ENCODE data around the gene ERAP2. TPM values are rescaled to one million over a fixed set of nuclear protein-coding genes. Genes with fewer than 3 reads are reported as not detected.
"Not testable (repeated sequence)": the region's sequence is repeated elsewhere in the genome, so short reads cannot be mapped to it uniquely, and the experiment has no call there.

The ERAP2 gene
- polyA plus RNA-seq, 4 donors: 3.6 to 19.5 (median 9.7) TPM

DNA sequence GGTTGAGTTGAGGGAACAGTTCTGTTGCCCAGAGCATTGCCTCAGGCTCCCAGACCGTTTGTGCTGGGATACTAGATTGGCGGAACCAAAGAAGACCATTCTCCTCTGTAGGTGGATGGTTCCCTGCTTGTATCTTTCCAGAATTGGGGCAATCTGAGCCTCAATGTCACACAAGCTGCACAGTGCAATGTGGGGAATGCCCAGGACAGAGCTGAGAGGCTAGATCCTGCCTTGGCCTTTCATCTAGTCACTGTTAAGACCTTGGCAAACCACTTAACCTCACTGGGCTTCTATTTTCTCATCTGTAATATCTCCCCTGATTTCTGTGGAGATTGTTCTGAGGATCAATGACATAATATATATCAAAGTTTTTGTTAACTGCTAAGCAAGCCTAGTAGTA, 16.9 kb upstream of the ERAP2 start:
- DNase-seq (ENCODE audit: low read depth in 4 of 4, low spot score in 3 of 4): no peak

DNA sequence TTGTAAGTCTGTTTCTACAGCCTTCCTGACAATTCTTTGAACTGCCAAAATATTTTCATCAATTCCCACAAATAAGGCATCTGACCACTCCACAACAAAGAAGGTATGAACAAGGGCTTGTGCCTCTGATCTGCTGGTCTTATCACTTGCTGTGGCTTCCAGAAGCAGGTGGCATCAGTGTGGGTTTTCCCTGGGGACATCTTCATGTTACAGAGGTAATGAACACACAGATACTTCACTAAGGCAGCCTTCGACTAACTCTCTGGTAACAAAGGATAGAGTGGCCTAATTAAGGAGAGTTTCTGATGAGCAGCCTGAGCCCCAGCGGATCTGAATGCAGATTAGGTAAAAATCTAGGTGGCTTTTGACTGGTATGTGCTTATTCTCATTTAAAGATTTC, 15.2 kb upstream of the ERAP2 start:
- no peak for DNase-seq (ENCODE audit: low read depth in 4 of 4, low spot score in 3 of 4)

DNA sequence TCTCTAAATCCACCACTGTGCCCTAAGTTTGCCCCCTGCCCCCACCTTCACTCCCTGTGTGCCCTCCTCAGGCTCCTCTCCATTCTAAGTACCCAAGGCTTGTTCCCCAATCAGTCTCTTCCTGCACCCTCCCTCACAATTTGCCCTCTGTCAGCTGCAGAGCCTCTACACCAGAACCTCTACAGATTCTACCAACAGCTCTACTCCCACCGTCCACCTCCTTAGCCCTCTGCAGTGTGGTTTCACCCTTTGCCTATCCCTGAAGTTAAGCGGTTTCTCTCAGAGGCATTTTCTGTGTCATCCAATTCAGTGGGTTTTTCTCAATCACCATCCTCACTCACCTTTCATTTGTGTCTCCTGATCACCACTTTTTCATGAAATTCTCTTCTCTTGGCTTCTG, 13.2 kb upstream of the ERAP2 start:
- DNase-seq (ENCODE audit: low read depth in 4 of 4, low spot score in 3 of 4): no peak

DNA sequence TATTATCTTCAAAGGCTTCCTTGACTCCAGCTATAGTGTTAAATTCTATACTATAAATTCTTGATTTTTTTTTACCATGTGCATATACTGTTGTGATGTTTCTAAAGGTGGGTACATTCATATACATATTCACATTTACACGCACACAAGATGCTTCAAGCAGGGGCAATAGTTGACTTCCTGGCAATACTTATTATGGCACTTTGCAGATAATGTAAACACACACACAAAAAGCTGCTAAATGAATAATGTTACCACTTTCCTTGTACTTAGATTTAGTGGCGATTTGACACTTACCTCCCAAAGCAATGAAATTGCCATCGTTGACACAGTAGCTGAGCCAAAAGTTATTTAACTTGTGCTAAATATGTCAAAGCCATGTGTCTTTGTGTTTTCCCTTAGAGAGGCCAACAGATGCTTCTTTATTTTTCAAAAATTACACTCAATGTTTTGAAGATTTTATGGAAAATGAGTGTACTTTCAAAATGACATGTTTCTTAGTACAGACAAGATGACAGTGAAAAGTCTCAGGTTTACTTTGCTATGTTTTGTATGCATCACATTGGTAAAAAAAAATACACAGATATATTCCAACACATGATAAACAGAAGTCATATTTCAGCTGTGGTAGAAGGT, 12.2 kb upstream of the ERAP2 start:
- DNase-seq (ENCODE audit: low read depth in 4 of 4, low spot score in 3 of 4): no peak

DNA sequence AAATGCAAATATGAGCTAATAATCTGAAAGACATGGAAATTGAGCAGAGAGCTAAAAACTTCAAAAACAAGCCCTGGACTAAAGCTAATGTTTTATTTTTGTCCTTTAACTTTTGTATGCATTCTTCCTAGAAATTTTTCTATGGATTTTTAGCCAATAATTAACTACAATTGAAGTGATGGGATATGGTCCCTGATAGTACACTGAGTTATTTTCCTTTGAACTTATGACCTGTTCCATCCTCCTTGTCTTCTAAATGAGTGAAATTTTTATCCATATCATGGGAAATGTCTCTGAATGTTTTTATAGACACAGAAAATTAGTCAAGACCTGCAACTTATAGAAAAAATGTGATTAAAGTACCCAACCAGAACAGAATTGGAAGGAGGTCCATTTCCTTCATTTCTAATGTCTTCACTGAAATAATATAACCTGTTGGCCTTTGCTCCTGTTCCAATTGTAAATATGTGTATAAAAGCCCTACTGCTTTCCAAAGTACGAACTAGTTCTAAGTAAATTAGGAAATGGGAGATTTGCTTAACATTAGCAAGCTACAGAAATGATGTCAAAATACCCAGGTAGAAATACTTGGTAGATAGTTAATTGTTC, 11.3 kb upstream of the ERAP2 start:
- no peak for DNase-seq (ENCODE audit: low read depth in 4 of 4, low spot score in 3 of 4)

DNA sequence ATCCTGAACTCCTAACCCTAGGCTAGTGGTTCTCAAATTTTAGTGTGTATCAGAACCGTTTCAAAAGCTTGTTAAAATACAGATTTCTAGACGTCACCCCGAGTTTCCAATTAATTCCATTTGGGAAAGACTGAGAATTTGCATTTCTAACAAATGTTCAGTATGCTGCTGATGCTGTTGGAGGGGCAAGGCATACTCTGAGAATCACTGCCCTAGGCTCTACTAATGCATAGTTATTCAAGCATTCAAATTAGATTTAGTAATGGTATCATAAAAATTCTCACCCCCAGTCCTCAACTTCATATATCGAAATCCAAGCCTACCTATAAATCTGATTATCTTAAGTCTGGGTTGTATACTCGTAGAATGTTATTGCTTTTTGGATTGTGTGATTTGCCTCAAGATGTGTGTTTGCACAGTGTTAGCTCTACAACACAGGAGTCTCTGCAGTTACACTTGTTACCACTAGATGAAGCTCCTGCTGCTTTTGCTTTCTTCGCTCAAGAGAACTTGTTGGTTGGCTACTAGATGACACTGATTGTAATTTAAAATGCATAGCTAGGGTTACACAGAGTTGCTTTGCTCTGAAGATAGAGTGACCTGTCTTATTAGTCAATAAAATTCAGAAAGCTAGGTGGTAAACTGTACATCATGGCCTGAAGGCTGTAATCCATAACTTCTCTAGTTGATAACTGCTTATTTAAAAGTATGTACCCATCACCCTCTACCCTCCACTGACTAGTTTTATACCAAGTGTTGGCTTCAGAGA, 7.5 kb upstream of the ERAP2 start:
- peak; percentile 15 to 50 (median 33) for DNase-seq (ENCODE audit: low read depth in 4 of 4, low spot score in 3 of 4)

DNA sequence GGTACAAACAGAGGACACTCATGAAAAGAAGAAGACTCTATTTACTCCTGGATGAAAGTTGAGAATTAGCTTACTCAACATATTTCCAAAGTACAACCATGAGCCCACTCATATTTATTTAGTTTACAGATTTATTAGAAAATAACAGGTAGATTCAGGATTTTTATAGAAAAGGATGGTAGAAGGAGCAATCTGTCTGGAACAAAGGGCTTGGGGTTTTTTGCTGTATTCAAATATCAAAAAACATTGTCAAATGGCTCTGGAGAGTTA, 7.0 kb upstream of the ERAP2 start:
- DNase-seq (ENCODE audit: low read depth in 4 of 4, low spot score in 3 of 4): no peak

DNA sequence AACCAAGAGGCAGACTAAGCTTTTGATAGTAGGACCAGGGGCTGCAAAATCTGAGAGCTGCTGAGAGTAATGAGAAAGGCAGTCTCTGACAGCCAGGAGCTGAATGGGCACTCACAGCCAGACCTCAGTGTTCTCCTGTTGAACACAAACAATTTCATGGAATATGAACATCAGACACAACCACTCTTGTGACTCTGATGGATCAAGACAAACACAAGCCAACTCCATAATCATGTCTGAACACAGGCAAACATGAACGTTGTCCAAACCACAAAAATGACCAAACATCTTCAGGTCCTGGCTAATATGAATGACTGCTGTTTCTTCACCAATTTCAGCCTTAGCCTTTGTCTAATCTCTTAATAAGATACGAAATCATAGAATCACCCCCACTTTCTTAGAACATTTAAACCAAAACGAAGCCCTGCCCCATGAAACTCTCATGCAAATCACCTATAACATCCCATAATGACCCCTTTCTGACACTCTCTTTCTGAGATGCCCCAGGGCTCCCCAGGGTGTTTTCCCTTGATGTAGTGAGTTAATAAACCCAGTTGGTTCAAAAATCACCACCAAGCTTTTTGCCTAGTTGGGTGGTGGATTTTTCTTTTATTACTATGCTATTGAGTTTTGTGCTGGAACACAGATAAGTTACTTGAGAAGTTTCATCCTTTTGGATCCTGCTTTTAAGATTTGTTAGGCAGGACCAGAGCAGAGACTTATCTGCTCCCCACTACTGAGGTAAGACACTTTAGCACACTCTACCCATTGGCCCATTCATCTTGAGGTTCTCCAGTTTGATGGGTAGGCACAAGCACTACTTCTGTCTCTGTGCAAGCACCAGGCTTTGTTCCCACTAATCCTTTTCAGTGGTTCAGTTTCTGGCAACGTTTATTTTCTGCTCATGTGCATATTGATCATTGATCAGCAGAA, 5.9 kb upstream of the ERAP2 start:
- no peak for DNase-seq (ENCODE audit: low read depth in 4 of 4, low spot score in 3 of 4)

DNA sequence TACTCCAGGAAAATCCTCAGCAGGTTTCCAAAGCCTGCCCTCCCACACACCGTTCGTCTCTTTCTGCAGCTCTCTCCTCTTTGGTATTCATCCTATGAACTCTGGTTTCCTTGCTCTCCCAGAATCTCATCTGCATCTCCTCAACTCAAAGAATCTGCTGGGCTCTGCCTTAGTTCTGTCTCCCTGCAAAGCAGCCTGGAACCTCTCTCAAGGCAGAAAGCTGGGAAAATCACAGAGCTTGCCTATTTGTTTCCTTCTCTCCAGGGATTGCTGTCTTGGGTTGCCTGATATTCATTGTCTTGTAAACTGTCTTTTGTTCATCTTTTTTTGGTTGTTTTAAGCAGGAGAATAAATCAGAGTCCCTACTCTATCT, 5.3 kb upstream of the ERAP2 start:
- DNase-seq (ENCODE audit: low read depth in 4 of 4, low spot score in 3 of 4): no peak

DNA sequence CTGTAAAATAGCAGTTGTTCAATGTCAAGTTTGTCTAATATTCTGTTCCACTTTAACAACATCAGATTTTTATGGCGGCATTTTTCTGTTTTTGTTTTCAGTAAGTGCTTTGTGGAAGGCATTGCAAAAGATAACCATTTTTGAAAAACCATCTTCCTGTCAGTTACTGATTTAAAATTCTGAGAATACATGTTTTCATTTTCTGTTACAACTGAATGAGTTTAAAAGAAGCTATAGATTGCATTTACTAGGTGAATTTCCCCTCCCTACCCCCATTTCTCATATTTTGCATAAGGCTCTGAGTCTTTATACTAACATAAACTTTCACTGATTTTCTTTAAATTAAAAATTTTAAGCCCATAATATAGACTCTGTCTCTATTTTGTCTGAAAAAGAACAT, 4.6 kb upstream of the ERAP2 start:
- no peak for DNase-seq (ENCODE audit: low read depth in 4 of 4, low spot score in 3 of 4)

DNA sequence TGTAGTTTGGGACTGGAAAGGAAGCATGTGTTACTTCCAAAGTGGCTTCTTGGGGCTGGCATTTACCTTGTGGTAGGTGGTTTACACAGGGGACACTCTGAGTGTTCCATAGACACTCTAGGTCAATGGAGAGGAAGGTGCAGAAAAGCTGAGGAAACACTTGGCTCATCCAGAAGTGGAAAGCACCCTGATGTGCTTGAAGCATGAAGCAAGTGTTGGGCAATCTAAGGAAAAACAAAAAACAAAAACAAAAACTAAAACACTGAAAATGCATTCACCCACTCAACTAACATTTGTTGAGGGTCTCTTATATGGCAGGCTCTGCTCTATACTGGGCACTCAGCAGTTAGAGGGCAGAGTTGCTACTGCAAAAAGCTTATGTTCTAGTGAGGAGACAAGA, 2.9 kb upstream of the ERAP2 start:
- DNase-seq (ENCODE audit: low read depth in 4 of 4, low spot score in 3 of 4): no peak

DNA sequence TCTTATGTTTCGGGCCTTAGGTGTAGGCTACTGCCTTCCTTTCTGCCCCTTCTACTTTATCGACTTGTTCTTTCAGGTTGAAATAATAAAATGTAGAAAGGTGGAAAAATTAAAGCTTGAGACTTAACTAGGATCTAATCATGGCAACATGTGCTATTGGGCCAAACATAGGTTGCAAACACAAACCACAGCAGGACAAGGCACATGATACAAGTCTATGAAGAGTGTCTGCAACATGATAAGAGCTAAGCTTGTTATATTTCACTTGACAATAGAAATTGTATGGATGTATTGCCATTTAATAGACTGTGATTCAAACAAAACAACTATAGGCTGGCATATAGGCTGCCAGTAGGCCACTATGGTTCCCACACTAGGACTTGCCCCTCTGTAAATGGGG, 1.7 kb upstream of the ERAP2 start:
- DNase-seq (ENCODE audit: low read depth in 4 of 4, low spot score in 3 of 4): no peak

DNA sequence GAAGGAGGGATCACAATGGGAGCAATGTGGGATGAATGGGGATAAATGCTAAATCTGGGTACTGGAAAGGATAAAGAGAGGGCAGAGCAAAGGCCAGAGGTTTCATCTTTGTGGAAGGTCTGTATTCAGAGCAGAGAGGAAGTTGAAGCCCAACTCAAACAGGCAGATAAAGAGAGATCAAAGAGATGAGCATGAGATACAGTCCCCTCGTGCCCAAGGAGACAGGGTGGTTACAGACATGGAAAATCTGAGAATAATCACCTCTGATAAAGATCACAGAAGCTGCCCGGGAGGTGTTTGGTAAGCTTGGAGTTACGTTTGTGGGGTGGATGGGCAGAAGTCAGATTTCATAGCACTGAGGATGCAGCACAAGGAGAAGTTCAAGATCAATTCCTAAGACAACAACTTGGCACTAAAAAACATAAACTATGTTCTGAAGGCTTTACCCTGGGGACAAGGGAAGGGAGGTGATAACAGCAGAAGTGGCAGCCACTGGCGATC, 459 bp upstream of the ERAP2 start:
- no peak for DNase-seq (ENCODE audit: low read depth in 4 of 4, low spot score in 3 of 4)

DNA sequence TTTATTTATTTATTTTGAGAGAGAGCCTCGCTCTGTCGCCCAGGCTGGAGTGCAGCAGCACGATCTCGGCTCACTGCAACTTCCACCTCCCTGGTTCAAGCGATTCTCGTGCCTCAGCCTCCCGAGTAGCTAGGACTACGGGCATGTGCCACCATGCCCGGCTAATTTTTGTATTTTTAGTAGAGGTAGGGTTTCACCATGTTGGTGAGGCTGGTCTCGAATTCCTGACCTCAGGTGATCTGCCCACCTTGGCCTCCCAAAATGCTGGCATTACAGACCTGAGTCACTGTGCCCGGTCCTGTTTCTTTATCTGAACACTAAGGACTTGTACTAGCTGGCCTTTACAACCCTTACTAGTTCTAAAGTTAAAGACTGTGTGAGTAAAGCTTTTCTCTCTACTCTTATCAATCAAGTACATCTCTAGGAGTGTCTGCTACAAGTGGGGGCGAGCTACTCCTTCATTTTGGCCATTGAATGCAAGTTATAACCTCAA, 723 bp downstream of the ERAP2 start:
- not testable (repeated sequence) for DNase-seq (ENCODE audit: low read depth in 4 of 4, low spot score in 3 of 4)

DNA sequence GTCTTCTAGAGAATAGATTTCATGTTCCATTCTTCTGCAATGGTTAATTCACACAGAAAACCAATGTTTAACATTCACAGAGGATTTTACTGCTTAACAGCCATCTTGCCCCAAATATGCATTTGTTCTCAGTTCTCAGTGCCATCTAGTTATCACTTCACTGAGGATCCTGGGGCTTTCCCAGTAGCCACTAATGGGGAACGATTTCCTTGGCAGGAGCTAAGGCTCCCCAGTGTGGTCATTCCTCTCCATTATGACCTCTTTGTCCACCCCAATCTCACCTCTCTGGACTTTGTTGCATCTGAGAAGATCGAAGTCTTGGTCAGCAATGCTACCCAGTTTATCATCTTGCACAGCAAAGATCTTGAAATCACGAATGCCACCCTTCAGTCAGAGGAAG, 3.4 kb downstream of the ERAP2 start:
- DNase-seq (ENCODE audit: low read depth in 4 of 4, low spot score in 3 of 4): no peak

DNA sequence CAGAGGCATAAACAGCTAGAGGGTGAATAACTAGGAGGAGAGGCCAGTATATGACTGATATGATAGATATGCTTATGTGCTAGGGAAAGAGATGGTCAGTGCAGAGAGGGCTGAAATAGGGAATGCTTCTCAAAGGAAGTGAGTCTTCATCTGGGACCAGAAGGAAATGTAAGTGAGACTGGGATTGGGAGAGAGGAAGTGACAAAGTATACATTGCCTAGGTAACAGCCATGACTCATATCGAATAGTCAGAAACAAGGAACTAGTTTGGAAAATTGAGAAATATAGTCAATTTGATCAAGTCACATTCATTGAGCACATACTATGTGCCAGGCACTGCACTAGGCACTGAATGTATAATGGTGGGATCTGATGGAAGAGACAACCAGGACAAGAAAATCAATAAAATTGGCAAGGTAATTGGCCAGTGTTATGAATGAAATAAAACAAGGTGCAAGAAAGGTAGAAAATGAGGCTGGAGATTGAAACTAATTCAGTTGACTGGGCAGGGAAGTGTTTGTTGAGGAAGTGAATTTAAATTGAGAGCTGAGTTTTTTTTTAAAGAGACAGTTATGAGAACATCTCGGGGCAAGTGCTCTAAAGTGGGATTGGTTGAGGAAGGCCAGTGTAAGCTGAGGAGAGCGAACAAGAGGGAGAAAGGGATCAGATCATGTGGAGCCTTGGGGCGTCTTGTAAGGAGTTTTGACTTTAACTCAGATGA, 4.3 kb downstream of the ERAP2 start:
- DNase-seq (ENCODE audit: low read depth in 4 of 4, low spot score in 3 of 4): no peak

DNA sequence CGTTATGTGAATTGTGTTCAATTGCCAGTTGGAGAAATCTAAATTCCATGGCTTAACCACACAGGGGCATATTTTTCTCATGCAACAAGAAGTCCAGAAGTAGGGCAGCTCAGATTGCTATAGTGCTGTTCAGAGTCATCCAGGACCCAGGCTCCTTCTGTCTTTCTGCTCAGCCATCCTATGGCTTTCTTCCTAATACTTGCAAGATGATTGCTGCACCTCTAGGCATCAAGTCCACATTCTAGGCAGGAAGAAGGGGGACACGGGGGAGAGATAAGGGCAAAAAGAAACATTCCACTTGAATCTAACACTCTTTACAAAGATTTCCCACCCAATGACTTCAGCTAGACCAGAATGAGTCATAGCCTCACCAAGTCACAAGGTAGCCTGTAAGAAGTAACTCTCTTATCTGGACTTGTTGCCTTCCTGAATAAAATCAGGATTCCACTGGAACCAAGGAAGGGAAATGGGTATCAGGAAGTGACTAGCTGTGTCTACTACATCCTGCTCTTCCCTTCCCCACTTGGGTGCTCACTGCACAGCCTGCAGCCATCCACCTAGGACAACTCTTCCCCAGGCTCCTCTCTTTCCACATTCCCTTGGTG, 5.3 kb downstream of the ERAP2 start:
- DNase-seq (ENCODE audit: low read depth in 4 of 4, low spot score in 3 of 4): no peak

DNA sequence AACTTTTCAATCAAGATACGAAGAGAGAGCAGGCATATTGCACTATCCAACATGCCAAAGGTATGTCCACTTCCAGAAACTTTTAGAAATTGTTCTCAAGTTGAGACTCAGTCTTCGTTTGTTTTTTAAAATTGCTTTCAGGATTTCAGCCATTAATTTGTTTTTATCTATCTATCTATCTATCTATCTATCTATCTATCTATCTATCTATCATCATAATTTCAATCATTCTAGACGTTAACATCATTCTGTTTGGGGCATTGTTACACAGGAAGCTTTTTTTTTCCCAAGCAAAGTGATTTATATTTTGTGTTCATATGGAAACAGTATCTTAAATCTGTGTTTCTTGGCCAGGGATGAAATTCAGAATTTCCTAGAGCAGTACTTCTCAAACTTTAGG, 7.6 kb downstream of the ERAP2 start:
- no peak for DNase-seq (ENCODE audit: low read depth in 4 of 4, low spot score in 3 of 4)

DNA sequence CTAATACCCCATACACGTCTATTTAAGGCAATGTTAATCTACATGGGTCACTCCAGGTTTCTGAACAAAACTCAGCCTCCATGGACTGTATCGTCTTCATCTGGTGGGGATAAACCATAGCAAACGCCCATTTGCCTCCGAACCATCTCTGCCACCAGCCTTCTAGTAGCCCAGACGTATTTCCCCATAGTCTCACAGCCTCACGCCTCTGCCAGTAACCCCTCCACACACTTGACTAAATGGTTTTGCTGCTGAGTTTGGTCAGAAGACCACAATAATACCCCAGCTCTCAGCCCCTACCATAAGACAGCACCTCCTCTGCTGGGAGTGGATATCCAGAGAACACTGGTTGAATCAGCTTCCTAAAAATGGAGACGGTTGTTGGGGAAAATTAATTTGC, 8.7 kb downstream of the ERAP2 start:
- DNase-seq (ENCODE audit: low read depth in 4 of 4, low spot score in 3 of 4): no peak
